Muscle layer of colon (tissue), 2 donors: ENCODE data around the gene LIPK.

Experiments
- H3K27ac ChIP-seq: one replicate; pipeline ENCODE4 v1.7.0; 2013; ENCODE audit warnings: low read depth, mild to moderate bottlenecking, low read length, moderate library complexity
- H3K27me3 ChIP-seq, 2 donors: one replicate each; pipeline ENCODE4 v1.7.0; 2013; ENCODE audit warnings: low read length in 2 of 2, mild to moderate bottlenecking in 2 of 2; ENCODE audit not compliant: insufficient read depth in 2 of 2, control insufficient read depth in 1 of 2
- H3K36me3 ChIP-seq: one replicate; pipeline ENCODE4 v1.7.0; 2013; ENCODE audit warnings: mild to moderate bottlenecking, low read length; ENCODE audit not compliant: insufficient read depth
- H3K4me1 ChIP-seq: one replicate; pipeline ENCODE4 v1.7.0; 2013; ENCODE audit warnings: mild to moderate bottlenecking, low read length; ENCODE audit not compliant: insufficient read depth
- H3K4me3 ChIP-seq, 2 donors: one replicate each; pipeline ENCODE4 v1.7.0; 2013; ENCODE audit warnings: low read length in 2 of 2, low read depth in 1 of 2, mild to moderate bottlenecking in 1 of 2, moderate library complexity in 1 of 2
- H3K9ac ChIP-seq: one replicate; pipeline ENCODE4 v1.7.0; 2013; ENCODE audit warnings: low read length
- H3K9me3 ChIP-seq: one replicate; pipeline ENCODE4 v1.7.0; 2013; ENCODE audit warnings: mild to moderate bottlenecking, low read length
- donor health status: abdominal sarcoma.
- donor health status: Adenocarcinoma of cecum.

The LIPK gene

DNA sequence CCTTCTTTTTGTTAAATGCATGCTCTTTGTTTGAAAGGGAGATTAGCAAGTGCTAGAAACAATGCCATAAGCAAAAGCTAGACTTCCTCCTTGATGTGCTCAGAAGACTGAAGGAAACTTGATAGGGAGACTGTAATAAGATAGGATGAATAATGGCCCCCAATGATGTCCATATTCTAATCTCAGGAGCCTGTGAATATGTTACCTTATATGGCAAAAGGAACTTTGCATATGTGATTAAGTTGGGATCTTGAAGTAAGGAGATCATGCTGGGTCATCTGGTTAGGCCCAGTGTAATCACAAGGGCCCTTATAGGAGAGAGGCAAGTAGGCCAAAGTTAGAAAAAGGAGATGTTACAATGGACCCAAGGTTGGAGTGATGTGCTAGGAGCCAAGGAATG lies 82.9 kb downstream of the LIPK start:
- Histone ChIP-seq H3K4me3 (no peak overlapping the region), H3K27ac (no peak overlapping the region), H3K9me3 (no peaks in the 10 kb centered on the region), H3K9ac (no peak overlapping the region), H3K4me1 (no peaks in the 10 kb centered on the region), H3K27me3 (no peaks in the 10 kb centered on the region), H3K36me3 (no peaks in the 10 kb centered on the region)

DNA sequence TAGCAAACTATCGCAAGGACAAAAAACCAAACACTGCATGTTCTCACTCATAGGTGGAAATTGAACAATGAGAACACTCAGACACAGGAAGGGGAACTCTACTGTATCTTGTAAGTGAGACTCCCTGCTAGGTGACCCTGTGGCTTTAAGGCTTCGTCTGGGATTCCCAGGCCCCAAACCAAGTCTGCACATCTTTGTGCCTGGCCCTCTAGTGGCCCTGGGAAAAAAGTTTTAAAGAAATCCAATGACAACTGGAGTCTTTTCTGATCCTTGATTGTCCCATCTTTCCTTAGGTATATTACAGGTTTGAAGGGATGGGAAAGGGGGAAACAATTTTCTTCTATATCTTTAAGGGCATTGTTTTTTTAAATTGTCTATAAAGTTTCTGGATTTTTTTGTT lies 85.9 kb downstream of the LIPK start:
- Histone ChIP-seq H3K4me3 (no peak overlapping the region), H3K27ac (no peak overlapping the region), H3K9me3 (no peaks in the 10 kb centered on the region), H3K36me3 (no peaks in the 10 kb centered on the region), H3K27me3 (no peaks in the 10 kb centered on the region), H3K9ac (no peak overlapping the region), H3K4me1 (no peaks in the 10 kb centered on the region)

DNA sequence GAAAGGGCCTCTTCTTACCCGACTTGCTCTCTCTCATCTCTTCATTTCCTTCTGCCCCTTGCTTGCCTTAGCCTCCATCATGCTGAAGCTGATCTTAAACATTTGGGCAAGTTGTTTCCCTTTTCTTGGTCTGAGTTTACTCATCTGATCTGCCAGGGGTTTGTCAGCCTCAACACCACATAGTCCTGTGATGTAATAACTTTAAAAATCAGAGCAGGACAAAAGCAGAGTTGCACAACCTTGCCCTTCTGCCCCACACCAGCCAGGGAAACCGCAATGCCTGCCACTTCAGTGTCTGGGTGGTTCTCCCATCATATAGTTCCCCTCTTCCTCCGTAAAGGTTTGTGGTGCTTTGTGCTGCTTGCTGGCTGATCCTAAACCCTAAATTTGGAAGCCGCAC lies 86.6 kb downstream of the LIPK start:
- H3K4me3 ChIP-seq: no peak overlapping the region
- H3K27me3 ChIP-seq: no peaks in the 10 kb centered on the region
- H3K4me1 ChIP-seq: no peaks in the 10 kb centered on the region
- no peak overlapping the region for H3K27ac ChIP-seq
- H3K9ac ChIP-seq: no peak overlapping the region
- no peaks in the 10 kb centered on the region for H3K9me3 ChIP-seq
- no peaks in the 10 kb centered on the region for H3K36me3 ChIP-seq

DNA sequence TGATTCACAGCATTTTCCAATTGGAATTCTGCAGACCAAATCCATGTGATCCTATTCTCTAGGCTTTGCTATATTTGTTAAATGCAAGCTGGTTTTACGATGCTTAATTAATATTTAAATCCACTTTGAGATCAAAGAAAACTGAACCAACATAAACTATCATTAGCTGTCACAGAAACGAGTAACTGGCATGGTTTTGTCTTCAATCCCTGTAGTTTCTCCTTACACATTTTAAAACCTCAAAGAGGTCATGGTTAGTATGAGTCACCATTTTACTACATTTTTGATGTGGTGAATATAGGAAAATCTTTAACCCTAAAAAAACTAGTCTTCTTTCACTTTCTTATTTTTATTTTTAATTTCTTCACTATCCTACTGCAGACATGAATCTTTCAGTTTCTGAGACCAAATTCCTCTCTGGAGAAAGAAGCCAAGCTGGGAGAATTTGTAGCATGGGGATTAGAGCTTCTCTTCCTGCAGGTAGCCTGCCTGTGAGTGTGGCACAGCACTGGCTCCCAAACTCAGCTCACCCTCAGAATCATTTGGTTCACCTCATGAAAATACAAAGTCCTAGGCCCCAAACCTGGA lies 87.8 kb downstream of the LIPK start:
- H3K36me3 ChIP-seq: no peaks in the 10 kb centered on the region
- H3K4me3 ChIP-seq: no peak overlapping the region
- no peaks in the 10 kb centered on the region for H3K27me3 ChIP-seq
- H3K27ac ChIP-seq: no peak overlapping the region
- no peaks in the 10 kb centered on the region for H3K9me3 ChIP-seq
- no peaks in the 10 kb centered on the region for H3K4me1 ChIP-seq
- no peak overlapping the region for H3K9ac ChIP-seq

DNA sequence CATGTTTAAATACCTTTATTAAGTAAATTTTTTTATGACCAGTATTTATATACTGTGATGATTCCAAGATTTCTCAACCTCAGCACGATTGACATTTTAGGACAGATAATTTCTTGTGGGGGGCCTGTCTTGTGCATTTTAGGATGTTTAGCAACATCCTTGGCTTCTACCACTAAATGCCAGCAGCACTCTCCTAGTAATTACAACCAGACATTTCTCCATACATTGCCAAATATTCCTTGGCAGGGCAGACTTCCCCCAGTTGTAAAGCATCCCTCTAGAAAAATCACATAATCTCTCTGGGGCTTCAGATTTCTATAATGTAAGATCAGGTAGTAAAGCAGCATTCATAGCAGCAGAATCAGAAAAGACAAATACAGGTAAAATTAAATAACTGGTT lies 88.7 kb downstream of the LIPK start:
- no peaks in the 10 kb centered on the region for H3K36me3 ChIP-seq
- no peak overlapping the region for H3K4me3 ChIP-seq
- H3K9me3 ChIP-seq: no peaks in the 10 kb centered on the region
- no peaks in the 10 kb centered on the region for H3K4me1 ChIP-seq
- no peak overlapping the region for H3K9ac ChIP-seq
- no peak overlapping the region for H3K27ac ChIP-seq
- no peaks in the 10 kb centered on the region for H3K27me3 ChIP-seq

DNA sequence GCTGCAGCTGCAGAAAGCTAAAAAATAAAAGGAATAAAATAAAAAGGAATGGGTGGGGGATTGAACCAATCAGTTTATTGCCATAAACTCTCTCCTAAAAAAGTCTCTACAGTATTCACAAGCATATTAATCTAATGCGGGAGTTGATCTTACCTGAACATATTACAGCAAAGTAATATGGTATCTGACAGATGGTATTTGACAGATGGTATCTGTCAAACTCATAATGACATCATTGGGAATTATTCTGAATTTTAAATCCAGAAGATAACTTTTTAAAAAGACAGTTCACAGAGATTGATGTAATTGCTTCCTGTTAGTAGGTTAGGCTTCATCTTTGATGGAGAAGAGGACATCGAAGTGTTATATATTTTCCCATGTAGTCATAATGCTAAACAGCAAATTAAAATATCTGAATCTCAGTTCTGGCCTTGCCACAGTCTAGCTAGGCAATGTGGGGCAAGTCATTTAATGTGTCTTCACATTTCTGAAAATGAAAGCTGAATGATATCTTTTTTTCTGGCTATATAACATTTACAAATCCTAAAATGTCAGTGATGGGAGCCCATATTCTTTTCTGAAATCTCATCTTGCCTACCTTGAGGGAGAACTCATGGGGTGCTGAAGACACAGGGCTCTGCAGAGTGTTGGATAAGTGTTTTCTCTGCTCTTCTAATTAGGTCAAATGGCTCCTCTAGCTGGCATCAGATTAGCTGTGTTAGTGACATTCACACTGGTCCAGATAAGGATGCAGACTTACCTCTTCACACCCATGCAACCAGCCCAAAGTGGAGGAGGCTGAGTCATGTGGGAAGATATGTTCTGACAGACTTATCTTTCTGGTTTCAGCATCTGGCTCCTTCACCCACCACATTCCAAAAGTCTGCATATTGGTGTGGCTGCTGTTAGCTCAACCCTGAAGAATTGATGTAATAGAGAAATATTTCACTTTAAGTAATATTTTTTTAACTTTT lies 94.4 kb downstream of the LIPK start:
- no peaks in the 10 kb centered on the region for H3K4me1 ChIP-seq
- no peaks in the 10 kb centered on the region for H3K36me3 ChIP-seq
- no peak overlapping the region for H3K27ac ChIP-seq
- no peak overlapping the region for H3K9ac ChIP-seq
- H3K27me3 ChIP-seq: no peaks in the 10 kb centered on the region
- no peak overlapping the region for H3K4me3 ChIP-seq
- H3K9me3 ChIP-seq: no peaks in the 10 kb centered on the region
